Endothelial cell of umbilical vein (primary cell): ENCODE results near the gene SLC22A17. TPM values are rescaled to one million over a fixed set of nuclear protein-coding genes. Genes with fewer than 3 reads are reported as not detected.

Experiments
- BruUV-seq: library from RNA; stranded (reverse); fragments of 400-500 nt; replicated peaks from 2 replicates; lab custom pipeline; 2021; lab: Mats Ljungman, UMichigan
- CTCF ChIA-PET: fragments of 300-600, 350-600 bp; sonication (Branson Sonifier 250); formaldehyde crosslinking; loops from one replicate; lab custom pipeline; 2021; ENCODE audit warnings: antibody characterized with exemption, inconsistent platforms; lab: Charles Lee
- POLR2A ChIA-PET: fragments of 300-600, 350-600 bp; sonication (Branson Sonifier 250); formaldehyde crosslinking; loops from one replicate; lab custom pipeline; 2021; ENCODE audit warnings: antibody characterized with exemption, inconsistent platforms; lab: Charles Lee
- DNase-seq: peaks from one replicate; pipeline ENCODE4 v3.0.0-alpha.2; 2011; ENCODE audit warnings: low read depth, low spot score
- FAIRE-seq: peaks from 2 replicates; lab custom pipeline; 2011; peaks lifted over from hg19 to GRCh38; lab: Jason Lieb, UNC
- H2AFZ ChIP-seq: 2 replicates; pipeline ENCODE4 v1.6.0; 2012; ENCODE audit warnings: low read depth, low read length, control low read depth, inconsistent platforms
- H3K27ac ChIP-seq: 2 replicates; pipeline ENCODE4 v1.5.1; 2011; ENCODE audit warnings: low read depth, mild to moderate bottlenecking, control low read depth, low read length, moderate library complexity; ENCODE audit not compliant: insufficient read depth
- H3K27me3 ChIP-seq, 2 experiments: 2 replicates each; pipeline versions ENCODE4 v1.6.0 to v1.6.1; 2011; ENCODE audit warnings: low read length in 2 of 2, mixed read lengths in 1 of 2; ENCODE audit not compliant: control insufficient read depth in 2 of 2, insufficient read depth in 2 of 2
- H3K36me3 ChIP-seq, 2 experiments: 2 replicates in 1 of 2; 3 replicates in 1 of 2; pipeline ENCODE4 v1.5.1; 2011; ENCODE audit warnings: low read length in 2 of 2, mild to moderate bottlenecking in 1 of 2, moderate library complexity in 1 of 2; ENCODE audit not compliant: control insufficient read depth in 2 of 2, insufficient read depth in 2 of 2; ENCODE audit errors: extremely low read depth in 1 of 2
- H3K4me1 ChIP-seq: 3 replicates; pipeline ENCODE4 v1.5.1; 2011; ENCODE audit warnings: mild to moderate bottlenecking, low read length; ENCODE audit not compliant: control insufficient read depth, insufficient read depth; ENCODE audit errors: extremely low read depth
- H3K4me2 ChIP-seq: 2 replicates; pipeline ENCODE4 v1.6.1; 2011; ENCODE audit warnings: low read length, control low read depth, mixed read lengths; ENCODE audit not compliant: insufficient read depth
- H3K4me3 ChIP-seq, 3 experiments: fragments of 200-600 bp in 1 of 3; sonication (generic), shearing (Covaris generic) in 1 of 3; replicated peaks in 1 of 3; 2 replicates each; pipeline ENCODE4 v1.5.1; 2011 to 2016; ENCODE audit warnings: control low read depth in 3 of 3, low read length in 3 of 3, mild to moderate bottlenecking in 2 of 3, inconsistent platforms in 1 of 3, low read depth in 1 of 3, moderate library complexity in 1 of 3; ENCODE audit not compliant: insufficient read depth in 1 of 3
- H3K79me2 ChIP-seq: 2 replicates; pipeline ENCODE4 v1.6.0; 2012; ENCODE audit warnings: low read length, inconsistent platforms; ENCODE audit not compliant: control insufficient read depth, insufficient read depth
- H3K9ac ChIP-seq: replicated peaks from 2 replicates; pipeline ENCODE3; 2011; ENCODE audit warnings: low read length, control low read depth; ENCODE audit not compliant: insufficient read depth; ENCODE audit errors: extremely low read depth
- H3K9me1 ChIP-seq: replicated peaks from 3 replicates; pipeline ENCODE4 v1.6.0; 2011; ENCODE audit warnings: mild to moderate bottlenecking, low read length; ENCODE audit not compliant: control insufficient read depth, insufficient read depth; ENCODE audit errors: extremely low read depth
- H3K9me3 ChIP-seq: replicated peaks from 2 replicates; pipeline ENCODE4 v1.5.1; 2012; ENCODE audit warnings: low read length, inconsistent platforms; ENCODE audit not compliant: control insufficient read depth, insufficient read depth
- H4K20me1 ChIP-seq: replicated peaks from 2 replicates; pipeline ENCODE3; 2011; ENCODE audit warnings: mild to moderate bottlenecking, low read length; ENCODE audit not compliant: control insufficient read depth, insufficient read depth; ENCODE audit errors: extremely low read depth
- EZH2 ChIP-seq: IDR thresholded peaks from 2 replicates; pipeline ENCODE4 v1.6.1; 2012; ENCODE audit warnings: borderline replicate concordance, low read depth, mild to moderate bottlenecking, moderate library complexity, low read length, inconsistent platforms; ENCODE audit not compliant: severe bottlenecking
- FOS ChIP-seq: IDR thresholded peaks from 2 replicates; pipeline ENCODE4 v1.6.1; 2011; ENCODE audit warnings: mild to moderate bottlenecking, low read length, moderate library complexity, borderline replicate concordance; ENCODE audit not compliant: insufficient read depth
- GATA2 ChIP-seq: IDR thresholded peaks from 2 replicates; pipeline ENCODE4 v1.7.0; 2011; ENCODE audit warnings: low read depth, mild to moderate bottlenecking, moderate library complexity, mixed read lengths, low read length; ENCODE audit not compliant: insufficient read length, insufficient read depth
- JUN ChIP-seq: IDR thresholded peaks from 2 replicates; pipeline ENCODE4 v1.6.1; 2011; ENCODE audit warnings: borderline replicate concordance, low read depth; ENCODE audit not compliant: insufficient read length, insufficient read depth
- MYC ChIP-seq: IDR thresholded peaks from one replicate; pipeline ENCODE4 v1.6.1; 2011; ENCODE audit warnings: mild to moderate bottlenecking, low read depth, low read length
- POLR2A ChIP-seq: IDR thresholded peaks from 2 replicates; pipeline ENCODE4 v1.6.1; 2012; ENCODE audit warnings: low read depth, mild to moderate bottlenecking, control low read depth, low read length
- POLR2AphosphoS5 ChIP-seq: IDR thresholded peaks from 2 replicates; pipeline ENCODE4 v1.6.1; 2012; ENCODE audit warnings: low read depth, mild to moderate bottlenecking, control low read depth, low read length, moderate library complexity; ENCODE audit not compliant: insufficient read depth
- dilution Hi-C: fragments of 300-500 bp; cut with MboI; formaldehyde crosslinking; loops from one replicate; pipeline ENCODE4 v1.15.0; 2019; ENCODE audit warnings: low sequenced_read_pairs; ENCODE audit not compliant: extremely low pct_ligation_motif_present
- intact Hi-C: fragments of 100-400 bp; cut with micrococcal nuclease; formaldehyde crosslinking; loops from one replicate; pipeline ENCODE4 v1.10.0; 2022
- polyA plus RNA-seq, 4 experiments: library from polyadenylated mRNA; depleted of rRNA in 3 of 4; stranded (reverse) in 3 of 4; unstranded in 1 of 4; fragments of >200 nt; gene quantifications; 2 replicates each; pipeline versions ENCODE4 v1.2.1 to v1.2.3, GENCODE V29; 2011 to 2012; ENCODE audit warnings: missing spikeins in 1 of 4
- total RNA-seq: library from RNA; stranded (reverse); gene quantifications from 2 replicates; pipeline ENCODE4 v1.2.3, GENCODE V29; 2021
- TF ChIP-seq, protein P1 (sequence below): IDR thresholded peaks from 2 replicates; pipeline ENCODE4 v1.6.1; 2011; ENCODE audit not compliant: insufficient read depth, insufficient read length
- TF ChIP-seq, protein P2 (sequence below), 2 donors: IDR thresholded peaks; 1 replicate in 1 of 2; 2 replicates in 1 of 2; pipeline ENCODE4 v1.5.1; 2011; ENCODE audit warnings: low read length in 2 of 2, mild to moderate bottlenecking in 2 of 2, moderate library complexity in 2 of 2, control low read depth in 1 of 2, inconsistent platforms in 1 of 2, low read depth in 1 of 2; ENCODE audit not compliant: insufficient read depth in 1 of 2; ENCODE audit errors: extremely low read depth in 1 of 2

SLC22A17 gene
- total and polyA plus RNA-seq, 2 donors (not counting 3 experiments of a cell fraction or from before 2014, with no cell fraction given) = 2.9 to 4.6 TPM

DNA sequence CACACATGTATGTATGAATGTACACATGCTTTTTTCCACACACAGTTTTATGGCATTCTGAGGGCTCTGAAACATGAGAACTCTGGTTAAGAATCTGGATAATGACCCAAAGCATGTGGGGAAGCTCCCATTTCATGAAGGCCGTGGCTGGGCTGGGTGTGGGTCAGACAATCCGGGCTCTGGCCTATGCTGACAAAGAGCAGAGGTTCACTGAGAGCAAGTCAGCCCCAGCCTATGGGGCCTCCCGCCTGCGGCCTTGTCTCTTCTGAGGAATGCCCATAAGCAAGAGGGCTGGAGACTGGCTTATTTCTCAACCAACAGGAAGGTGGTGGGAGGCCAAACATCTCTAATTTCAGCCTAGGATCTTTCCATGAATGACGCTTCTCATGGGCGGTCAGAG, 46.9 kb upstream of the SLC22A17 start:
- H3K9me1 ChIP-seq = no peaks in the 10 kb centered on the region
- H3K4me2 ChIP-seq = no peak overlapping the region
- TF ChIP-seq, protein P1, sequence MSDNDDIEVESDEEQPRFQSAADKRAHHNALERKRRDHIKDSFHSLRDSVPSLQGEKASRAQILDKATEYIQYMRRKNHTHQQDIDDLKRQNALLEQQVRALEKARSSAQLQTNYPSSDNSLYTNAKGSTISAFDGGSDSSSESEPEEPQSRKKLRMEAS = no peak
- TF ChIP-seq EZH2 (no peak), POLR2A (no peak), MYC (no peak), FOS (no peak), POLR2AphosphoS5 (no peak), GATA2 (no peak), JUN (no peak)
- TF ChIP-seq, protein P2, sequence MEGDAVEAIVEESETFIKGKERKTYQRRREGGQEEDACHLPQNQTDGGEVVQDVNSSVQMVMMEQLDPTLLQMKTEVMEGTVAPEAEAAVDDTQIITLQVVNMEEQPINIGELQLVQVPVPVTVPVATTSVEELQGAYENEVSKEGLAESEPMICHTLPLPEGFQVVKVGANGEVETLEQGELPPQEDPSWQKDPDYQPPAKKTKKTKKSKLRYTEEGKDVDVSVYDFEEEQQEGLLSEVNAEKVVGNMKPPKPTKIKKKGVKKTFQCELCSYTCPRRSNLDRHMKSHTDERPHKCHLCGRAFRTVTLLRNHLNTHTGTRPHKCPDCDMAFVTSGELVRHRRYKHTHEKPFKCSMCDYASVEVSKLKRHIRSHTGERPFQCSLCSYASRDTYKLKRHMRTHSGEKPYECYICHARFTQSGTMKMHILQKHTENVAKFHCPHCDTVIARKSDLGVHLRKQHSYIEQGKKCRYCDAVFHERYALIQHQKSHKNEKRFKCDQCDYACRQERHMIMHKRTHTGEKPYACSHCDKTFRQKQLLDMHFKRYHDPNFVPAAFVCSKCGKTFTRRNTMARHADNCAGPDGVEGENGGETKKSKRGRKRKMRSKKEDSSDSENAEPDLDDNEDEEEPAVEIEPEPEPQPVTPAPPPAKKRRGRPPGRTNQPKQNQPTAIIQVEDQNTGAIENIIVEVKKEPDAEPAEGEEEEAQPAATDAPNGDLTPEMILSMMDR (IDR thresholded peaks at IDR 0.05; ENCODE audit: extremely low read depth in 1 of 2, insufficient read depth in 1 of 2, low read depth in 1 of 2, low read length in 2 of 2) = no peak
- H3K27me3 ChIP-seq = no peaks in the 10 kb centered on the region
- no peak overlapping the region for H3K27ac ChIP-seq
- no TSS peak for BruUV-seq
- no peaks in the 10 kb centered on the region for H4K20me1 ChIP-seq
- no peaks in the 10 kb centered on the region for H3K79me2 ChIP-seq
- no peaks in the 10 kb centered on the region for H3K36me3 ChIP-seq
- no peak overlapping the region for H3K9ac ChIP-seq
- intact Hi-C loops (no loop called here), dilution Hi-C loops (no loop called here)
- FAIRE-seq (no peak), DNase-seq (no peak)
- no peak overlapping the region for H3K4me3 ChIP-seq
- H2AFZ ChIP-seq = no peak overlapping the region
- no peaks in the 10 kb centered on the region for H3K9me3 ChIP-seq
- no peaks in the 10 kb centered on the region for H3K4me1 ChIP-seq
- ChIA-PET POLR2A (no interaction called here), CTCF (no interaction called here)
